ENCODE measurements around the gene SASH1. TPM values are rescaled to one million over a fixed set of nuclear protein-coding genes. Genes with fewer than 3 reads are reported as not detected.

Gene SASH1
- total and polyA plus RNA-seq, 2 of the 8 experiments (the other 6 are each of a cell fraction or from before 2014, with no cell fraction given) = 6.0 to 20.2 TPM

GRCh38 chr6:148523551-148523950, 180.9 kb downstream of the SASH1 start:
- no peaks in the 10 kb centered on the region for H3K79me2 ChIP-seq (ENCODE audit: control insufficient read depth in 1 of 2, insufficient read depth in 2 of 2, low read length in 2 of 2)
- H2BK5ac ChIP-seq (ENCODE audit: low read depth, low read length) = no peak overlapping the region
- ChIA-PET POLR2A (ENCODE audit: partially characterized antibody) (no interaction called here), CTCF (ENCODE audit: partially characterized antibody) (interaction anchor here (0.5 to 1.9 kb wide), 3 partner anchors 11 to 346 kb away, joined by 3 to 6 read pairs (median 4); no protein-coding TSS in a partner anchor)
- H3K14ac ChIP-seq (ENCODE audit: insufficient read length) = no peak overlapping the region
- H3K27me3 ChIP-seq (replicated peaks in 1 of 4; ENCODE audit: control insufficient read depth in 3 of 4, extremely low read depth in 1 of 4, insufficient read depth in 3 of 4, low read length in 3 of 4) = no peaks in the 10 kb centered on the region
- no peak overlapping the region for H4K5ac ChIP-seq (ENCODE audit: insufficient read length, low read depth, low read length)
- 89% methylated on average over 4 of the region's 4 CpGs; no CpG with 5 or more reads in 1 of the 2 experiments for WGBS, 2 experiments (ENCODE audit: extremely low coverage in 1 of 2, insufficient coverage in 1 of 2, insufficient read length in 1 of 2, insufficient replicate concordance in 2 of 2, low coverage in 1 of 2, low lambda C conversion rate in 2 of 2, missing lambda C conversion rate in 1 of 2)
- no peak overlapping the region for H3K18ac ChIP-seq (ENCODE audit: extremely low read depth, low read length)
- no peak overlapping the region for H3K4ac ChIP-seq (replicated peaks; ENCODE audit: insufficient read length, low read depth, low read length)
- H3K9me3 ChIP-seq (ENCODE audit: insufficient read depth in 2 of 2, low read depth in 1 of 2, low read length in 1 of 2) = peaks cover 0 to 2% of the 10 kb centered on the region in 2 experiments; a peak in 2 of 4 replicates
- H2AFZ ChIP-seq (ENCODE audit: low read length) = no peak overlapping the region
- H3K79me1 ChIP-seq (ENCODE audit: low read depth, low read length) = no peaks in the 10 kb centered on the region
- H2BK20ac ChIP-seq (ENCODE audit: low read length) = no peak overlapping the region
- H2BK12ac ChIP-seq (ENCODE audit: low read depth, low read length) = no peak overlapping the region
- H3K56ac ChIP-seq (replicated peaks; ENCODE audit: insufficient read length, low read depth, low read length) = no peak overlapping the region
- FAIRE-seq (no peak), DNase-seq (ENCODE audit: low read depth in 1 of 2, low spot score in 2 of 2) (no peak)
- H4K91ac ChIP-seq (replicated peaks; ENCODE audit: insufficient read length, low read length) = no peak overlapping the region
- no peak overlapping the region for H3K9ac ChIP-seq (replicated peaks in 1 of 4; ENCODE audit: extremely low read depth in 1 of 4, low read depth in 3 of 4, low read length in 3 of 4)
- no peak overlapping the region for H3K4me3 ChIP-seq (ENCODE audit: extremely low read depth in 1 of 4, insufficient read depth in 2 of 4, low read depth in 3 of 4, low read length in 4 of 4)
- H3K23me2 ChIP-seq (ENCODE audit: low read depth, low read length) = no peaks in the 10 kb centered on the region
- no peak overlapping the region for H4K8ac ChIP-seq (ENCODE audit: extremely low read depth, insufficient read depth, low read length)
- TF ChIP-seq NRF1 (IDR thresholded peaks at IDR 0.05; ENCODE audit: low read depth, low read length) = no peak
- TF ChIP-seq MAX (IDR thresholded peaks at IDR 0.05) = no peak
- TF ChIP-seq POLR2AphosphoS5 (IDR thresholded peaks at IDR 0.05; ENCODE audit: low read depth, low read length) = no peak
- TF ChIP-seq ZNF274 (IDR thresholded peaks at IDR 0.05; ENCODE audit: borderline replicate concordance, extremely low read depth, low read length) = no peak
- no peak for TF ChIP-seq BACH1 (IDR thresholded peaks at IDR 0.05; ENCODE audit: low read length)
- TF ChIP-seq RAD21 (IDR thresholded peaks at IDR 0.05 in 1 of 2, conservative IDR thresholded peaks at IDR 0.05 in 1 of 2; ENCODE audit: low read depth in 2 of 2, low read length in 2 of 2) = no peak
- no peak for TF ChIP-seq ATF2 (IDR thresholded peaks at IDR 0.05; ENCODE audit: low read length)
- no peak for TF ChIP-seq GTF2F1 (IDR thresholded peaks at IDR 0.05; ENCODE audit: borderline replicate concordance, low read depth, low read length)
- TF ChIP-seq USF2 (IDR thresholded peaks at IDR 0.05; ENCODE audit: low read length) = no peak
- no peak for TF ChIP-seq POU5F1 (IDR thresholded peaks at IDR 0.05; ENCODE audit: low read depth, low read length)
- H3K4me2 ChIP-seq (ENCODE audit: insufficient read depth in 1 of 2, low read depth in 2 of 2, low read length in 2 of 2) = no peak overlapping the region
- no peak overlapping the region for H2AK5ac ChIP-seq (ENCODE audit: low read depth, low read length)
- H2BK120ac ChIP-seq (replicated peaks; ENCODE audit: low read depth, low read length) = no peak overlapping the region
- H3K36me3 ChIP-seq (ENCODE audit: control insufficient read depth in 2 of 4, insufficient read depth in 4 of 4, low read length in 3 of 4) = peaks cover 7 to 25% (median 16%) of the 10 kb centered on the region in 4 experiments; a peak in 7 of 8 replicates
- H3K27ac ChIP-seq (ENCODE audit: low read depth, low read length) = no peak overlapping the region
- no peaks in the 10 kb centered on the region for H4K20me1 ChIP-seq (replicated peaks in 1 of 2; ENCODE audit: control insufficient read depth in 1 of 2, insufficient read depth in 2 of 2, low read length in 2 of 2)
- no peak overlapping the region for H2BK15ac ChIP-seq (ENCODE audit: low read length)
- H3K23ac ChIP-seq (ENCODE audit: insufficient read length) = no peak overlapping the region
- peaks cover 0 to 6% (median 3%) of the 10 kb centered on the region in 4 experiments; a peak in 5 of 7 replicates for H3K4me1 ChIP-seq (replicated peaks in 1 of 4; ENCODE audit: control insufficient read depth in 3 of 4, insufficient read depth in 4 of 4, low read length in 3 of 4)

Measured in H1 (cell line).